Measurements from ENCODE around the gene GJD3.

- no peak for TF ChIP-seq XRCC3 (IDR thresholded peaks at IDR 0.05)
- no peak for TF ChIP-seq EP300 (IDR thresholded peaks at IDR 0.05; ENCODE audit: low read length)
- no peak for TF ChIP-seq ZNF785 (CRISPR knock-in tag; IDR thresholded peaks at IDR 0.05)
- no peak for TF ChIP-seq ZHX1 (conservative IDR thresholded peaks at IDR 0.05; ENCODE audit: low read length)
- TF ChIP-seq PRPF4 (IDR thresholded peaks at IDR 0.05; ENCODE audit: insufficient read depth, low read depth, low read length, poor library complexity, severe bottlenecking) = no peak
- no peak for TF ChIP-seq TEAD2 (tag; IDR thresholded peaks at IDR 0.05)
- no peak for TF ChIP-seq ARID3B (CRISPR knock-in tag; IDR thresholded peaks at IDR 0.05; ENCODE audit: borderline replicate concordance)
- TF ChIP-seq TCF7 (IDR thresholded peaks at IDR 0.05; ENCODE audit: borderline replicate concordance) = no peak
- TF ChIP-seq HDAC3 (IDR thresholded peaks at IDR 0.05; ENCODE audit: borderline replicate concordance, partially characterized antibody) = no peak
- no peak for TF ChIP-seq ZBTB33 (CRISPR knock-in tag; IDR thresholded peaks at IDR 0.05)
- TF ChIP-seq POLR2A (conservative IDR thresholded peaks at IDR 0.05) = no peak
- no peak for TF ChIP-seq EZH2 (IDR thresholded peaks at IDR 0.05; ENCODE audit: borderline replicate concordance, low read depth, low read length)
- no peak for TF ChIP-seq NFYB (IDR thresholded peaks at IDR 0.05; ENCODE audit: extremely low read depth, insufficient read length)
- no peak for TF ChIP-seq E2F4 (CRISPR knock-in tag; IDR thresholded peaks at IDR 0.05; ENCODE audit: low read depth)
Measured at GRCh38 chr17:40325156-40326013, 39.2 kb downstream of the GJD3 start.

All from K562 (cell line).